ENCODE results near the gene EBLN2.

Gene EBLN2
- total RNA-seq = 15.6 to 18.4 reads per million in 2 donors

DNA sequence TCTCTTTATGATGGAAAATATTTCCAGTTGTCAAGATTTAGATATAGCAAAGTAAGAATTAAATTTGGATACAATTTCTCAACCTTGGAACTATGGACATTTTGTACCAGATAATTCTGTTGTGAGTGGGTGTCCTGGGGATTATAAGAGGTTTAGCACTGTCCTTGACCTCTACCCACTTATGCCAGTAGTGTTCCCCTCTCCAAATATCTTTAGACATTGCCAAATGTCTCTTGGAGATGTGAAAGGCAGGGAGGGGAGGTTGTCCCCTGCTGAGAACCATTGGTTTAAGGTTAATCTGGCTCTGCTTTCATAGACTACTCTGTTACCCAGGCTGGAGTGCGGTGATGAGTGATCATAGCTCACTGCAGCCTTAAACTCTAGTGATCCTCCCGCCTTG is at the start of gene EBLN2:
Gene EBLN2, plus strand, starts transcription at position 244 of the 400 bp plus-strand sequence. CDS start 423 bp downstream, outside the sequence.
- DNase-seq = no peak

DNA sequence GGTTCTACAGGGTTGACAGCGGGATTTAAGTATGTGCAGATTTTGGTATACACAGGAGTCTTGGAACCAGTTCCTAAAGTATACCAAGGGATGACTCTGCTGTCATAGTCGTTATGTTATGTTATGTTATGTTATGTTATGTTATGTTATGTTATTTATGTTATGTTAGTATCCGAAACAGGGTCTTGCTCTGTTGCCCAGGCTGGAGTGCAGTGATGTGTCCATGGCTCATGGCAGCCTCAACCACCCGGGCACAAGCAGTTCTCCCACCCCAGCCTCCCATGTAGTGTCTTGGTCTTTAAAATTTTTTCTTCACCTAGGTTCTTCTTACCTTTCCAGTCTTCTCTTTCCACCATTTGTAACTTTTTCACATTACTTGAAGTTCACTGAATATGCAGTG is 43.2 kb upstream of the EBLN2 start:
- no peak for DNase-seq

GRCh38 chr3:73018790-73019441 is 42.5 kb upstream of the EBLN2 start:
- no peak for DNase-seq

DNA sequence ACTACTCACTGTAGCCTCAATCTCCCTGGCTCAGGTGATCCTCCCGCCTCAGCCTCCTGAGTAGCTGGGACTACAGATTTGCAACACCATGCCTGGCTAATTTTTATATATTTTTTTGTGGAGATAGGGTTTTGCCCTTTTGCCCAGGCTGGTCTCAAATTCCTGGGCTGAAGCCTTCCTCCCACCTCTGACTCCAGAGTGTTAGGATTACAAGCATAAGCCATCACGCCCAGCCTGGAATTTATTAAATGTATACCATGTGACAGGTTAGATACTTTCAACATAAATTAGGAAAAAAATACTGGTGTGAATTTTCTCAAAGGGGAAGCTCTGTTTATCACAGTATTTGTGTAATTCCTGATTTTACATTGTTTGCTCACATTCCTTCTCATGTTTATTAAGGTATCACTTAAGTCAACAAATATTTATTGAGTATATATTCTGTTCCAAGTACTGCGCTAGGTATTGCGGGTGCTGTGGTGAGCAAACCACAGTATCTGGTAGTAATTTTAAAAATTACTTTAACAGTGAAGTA is 40.1 kb upstream of the EBLN2 start:
- DNase-seq = no peak

DNA sequence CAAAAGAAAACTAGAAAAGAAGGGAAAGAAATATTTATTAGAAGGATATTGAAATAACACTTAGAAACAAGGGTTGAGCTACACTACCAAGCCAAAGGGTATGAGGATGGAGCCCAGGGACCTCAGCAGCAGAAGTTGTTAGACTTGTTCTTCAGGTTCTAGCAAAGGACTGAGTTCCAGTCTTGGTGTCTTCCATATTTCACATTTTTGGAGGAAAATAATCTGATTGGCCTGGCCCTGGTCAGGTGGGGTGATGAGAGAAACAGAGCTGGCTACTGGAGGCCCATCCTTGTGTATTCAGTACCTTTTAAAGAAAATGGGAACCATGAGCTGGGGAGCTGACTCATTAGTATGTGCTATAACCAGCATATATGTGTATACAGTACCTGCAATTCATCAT is 36.6 kb upstream of the EBLN2 start:
- DNase-seq = no peak

- no peak for DNase-seq
These were observed 35.2 kb upstream of the EBLN2 start for GRCh38 chr3:73026111-73026759.

- no peak for DNase-seq
These were observed 34.7 kb upstream of the EBLN2 start for GRCh38 chr3:73026760-73027113.

DNA sequence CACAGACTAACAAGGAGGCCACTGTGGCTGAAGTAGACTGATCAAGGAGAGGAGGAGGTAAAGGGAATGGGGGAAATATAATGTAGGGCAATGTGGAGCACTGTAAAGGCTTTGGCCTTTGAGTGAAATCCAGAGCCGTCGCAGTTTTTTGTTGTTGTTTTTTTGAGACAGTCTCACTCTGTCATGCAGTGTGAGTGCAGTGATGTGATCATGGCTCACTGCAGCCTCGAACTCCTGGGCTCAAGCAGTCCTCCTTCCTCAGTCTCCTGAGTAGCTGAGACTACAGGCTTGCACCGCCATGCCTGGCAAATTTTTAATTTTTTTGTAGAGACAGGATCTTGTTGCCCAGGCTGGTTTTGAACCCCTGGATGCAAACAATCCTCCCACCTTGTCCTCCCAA is 32.7 kb upstream of the EBLN2 start:
- DNase-seq = no peak

GRCh38 chr3:73029321-73029796 is 32.1 kb upstream of the EBLN2 start:
- DNase-seq = peak in 2 of 5 experiments; percentile 19 to 83

DNA sequence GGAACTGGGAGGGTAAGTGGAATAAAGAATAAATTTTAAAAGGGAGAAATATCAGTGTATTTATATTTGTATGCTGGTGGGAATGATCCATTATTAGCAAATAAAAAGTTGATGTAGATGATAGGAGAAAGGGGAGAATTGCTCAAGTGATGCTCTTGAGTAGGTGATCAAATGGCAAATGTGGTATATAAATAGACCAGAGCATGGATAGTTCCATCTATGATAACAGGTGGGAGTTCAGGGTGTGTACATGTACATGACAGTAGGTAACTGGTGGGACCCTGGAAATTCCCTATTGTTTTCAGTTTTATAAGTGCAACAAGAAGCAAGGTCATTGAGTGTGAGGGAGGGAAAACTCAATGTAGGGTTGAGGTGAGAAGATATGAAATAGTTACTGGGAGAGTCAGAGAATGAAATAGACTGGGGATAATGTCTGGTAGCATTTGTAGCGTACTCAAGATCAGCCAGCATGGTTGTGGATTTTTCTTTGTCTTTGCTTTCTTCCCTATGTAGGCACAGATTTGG is 31.3 kb upstream of the EBLN2 start:
- no peak for DNase-seq

GRCh38 chr3:73031573-73032103 is 29.8 kb upstream of the EBLN2 start:
- no peak for DNase-seq

DNA sequence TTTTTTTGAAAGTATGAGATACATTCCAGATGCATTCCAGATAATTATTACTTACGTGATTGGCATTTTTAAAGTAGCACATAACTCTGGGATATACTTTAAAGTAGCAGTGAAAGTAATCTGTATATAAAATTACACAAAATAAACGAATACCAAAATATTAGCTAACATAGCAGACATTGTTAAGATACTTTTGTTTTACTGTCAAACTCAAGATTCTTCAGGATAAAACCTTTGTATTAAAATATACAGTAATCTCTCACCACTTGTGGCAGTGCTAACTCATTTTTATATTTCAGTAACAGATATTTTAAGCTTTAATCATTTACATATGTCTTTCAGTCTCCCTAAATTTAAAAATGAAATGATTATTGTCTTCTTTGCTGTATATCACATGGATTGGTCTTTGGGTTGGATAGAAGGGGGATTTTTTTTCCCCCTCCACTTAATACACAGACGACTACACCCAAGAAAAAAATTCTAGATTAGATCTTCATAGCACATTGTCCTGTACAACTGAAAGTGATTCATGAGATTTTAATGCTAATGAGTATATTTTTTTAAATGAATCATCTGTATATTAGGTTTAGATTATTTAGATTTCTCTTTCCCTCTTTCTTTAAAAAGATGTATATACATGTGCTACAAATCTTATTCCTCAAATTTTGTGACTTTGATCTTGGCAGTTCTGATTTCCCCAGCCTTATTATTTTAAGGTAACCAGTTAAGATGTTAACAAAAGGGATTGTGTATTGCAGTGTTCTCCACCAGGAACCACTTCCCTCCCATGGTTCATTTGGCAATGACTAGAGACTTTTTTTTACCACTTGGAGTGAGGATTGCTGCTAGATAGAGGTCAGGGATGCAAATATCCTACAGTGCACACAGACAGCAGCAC is 24.5 kb upstream of the EBLN2 start:
- peak in 1 of 5 experiments; percentile 6 for DNase-seq

DNA sequence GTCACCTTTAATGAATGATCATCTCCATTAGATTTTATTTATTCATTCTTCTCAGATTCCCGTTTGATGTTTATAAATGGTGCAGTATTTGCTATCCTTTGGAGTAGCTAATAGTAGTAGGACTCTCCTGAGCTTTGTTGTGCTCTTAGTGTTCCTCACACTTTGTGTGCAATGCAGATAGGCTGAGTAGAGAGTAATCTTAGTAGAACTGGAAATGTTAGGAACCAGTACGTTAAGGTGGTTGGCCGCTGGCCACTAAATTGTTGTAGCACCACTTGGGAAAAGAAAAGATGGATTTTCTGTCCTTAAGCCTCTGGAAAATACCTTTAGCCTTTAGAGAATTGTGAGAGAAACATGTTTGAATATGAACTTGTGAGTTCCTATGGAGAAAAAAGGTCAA is 19.9 kb upstream of the EBLN2 start:
- no peak for DNase-seq

DNA sequence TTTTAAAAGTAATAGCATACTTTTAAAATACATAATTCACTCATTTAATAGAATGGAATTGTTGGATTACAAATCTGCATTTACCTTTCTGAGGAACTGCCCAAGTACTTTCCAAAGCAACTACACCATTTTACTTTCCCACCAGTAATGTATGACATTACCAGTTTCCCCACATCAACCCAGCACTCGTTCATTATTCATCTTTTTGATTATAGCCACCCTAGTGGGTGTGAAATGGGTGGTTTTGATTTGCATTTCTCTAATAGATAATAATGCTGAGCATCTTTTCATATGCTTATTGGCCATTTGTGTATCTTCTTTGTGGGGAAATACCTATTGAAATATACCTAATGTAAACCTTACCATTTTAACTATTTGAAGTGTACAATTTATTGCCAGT is 18.0 kb upstream of the EBLN2 start:
- DNase-seq = no peak

- DNase-seq = no peak
These were observed 16.1 kb upstream of the EBLN2 start for GRCh38 chr3:73045391-73045790.

DNA sequence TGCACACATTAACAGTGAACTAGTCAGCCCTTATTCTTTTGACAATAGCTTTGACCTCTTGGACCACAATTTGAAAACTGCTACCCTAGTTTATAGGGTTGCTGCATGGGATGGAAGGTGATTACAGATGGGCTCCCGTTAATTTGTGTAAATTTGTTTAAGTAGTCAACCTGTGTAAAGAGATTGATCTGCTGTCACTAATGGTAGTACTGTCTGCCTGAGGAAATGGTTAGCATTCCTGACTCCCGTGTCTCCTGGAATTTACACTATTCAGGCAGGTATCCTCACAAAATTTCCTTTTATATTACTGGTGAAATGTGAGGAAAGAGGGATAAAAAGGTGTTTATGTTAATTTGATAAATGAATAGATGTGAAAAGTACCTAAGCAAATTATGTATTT is 15.3 kb upstream of the EBLN2 start:
- DNase-seq = no peak

GRCh38 chr3:73049319-73049718 is 12.1 kb upstream of the EBLN2 start:
- DNase-seq = no peak

GRCh38 chr3:73052857-73053256 is 8.6 kb upstream of the EBLN2 start:
- no peak for DNase-seq

DNA sequence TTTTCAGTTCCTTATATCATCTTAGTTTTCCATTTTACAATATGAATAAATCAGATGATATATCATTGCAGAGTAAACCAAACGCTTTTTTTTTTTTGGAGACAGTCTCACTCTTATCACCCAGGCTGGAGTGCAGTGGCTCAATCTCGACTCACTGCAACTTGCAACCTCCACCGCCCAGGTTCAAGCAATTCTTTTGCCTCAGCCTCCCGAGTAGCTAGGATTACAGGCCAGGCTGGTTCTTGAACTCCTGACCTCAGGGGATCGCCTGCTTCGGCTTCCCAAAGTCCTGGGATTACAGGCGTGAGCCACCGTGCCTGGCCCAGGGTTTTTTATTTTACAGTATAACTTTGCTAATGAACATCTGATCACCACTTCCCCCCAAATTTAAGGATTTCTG is 5.9 kb upstream of the EBLN2 start:
- no peak for DNase-seq

- DNase-seq = peak in 2 of 5 experiments; percentile 12 to 51
These were observed 5.2 kb upstream of the EBLN2 start for GRCh38 chr3:73056014-73056844.

DNA sequence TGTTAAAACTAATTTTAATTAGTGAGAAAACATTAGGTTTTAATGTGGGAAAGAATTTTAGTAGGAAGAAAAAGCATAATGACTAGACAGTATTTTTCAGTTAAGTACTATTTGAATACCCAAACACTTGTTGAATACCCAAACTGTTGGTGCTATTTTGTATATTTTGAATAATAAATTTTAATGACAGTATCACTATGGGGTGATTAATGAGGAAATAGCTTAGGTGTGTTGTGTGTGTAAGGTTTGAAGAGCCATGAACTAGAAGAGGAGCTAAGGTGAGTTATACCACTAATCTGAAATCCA is 4.7 kb upstream of the EBLN2 start:
- no peak for DNase-seq

GRCh38 chr3:73060302-73060723 is 1.1 kb upstream of the EBLN2 start:
- DNase-seq = no peak
